Body of pancreas (tissue), 4 donors: ENCODE data around the gene AP5B1. TPM values are rescaled to one million over a fixed set of nuclear protein-coding genes. Genes with fewer than 3 reads are reported as not detected.
"Not testable (repeated sequence)": the region's sequence is repeated elsewhere in the genome, so short reads cannot be mapped to it uniquely, and the experiment has no call there.

ENCODE experiments used
- ATAC-seq: fragments of 150-250 bp; one replicate; pipeline ENCODE4 v1.9.1; 2016
- DNase-seq, 4 donors: peaks; one replicate each; pipeline ENCODE4 v3.0.0-alpha.2; 2019
- H3K27ac ChIP-seq, 4 donors: fragments of 200-600 bp; sonication (generic); 1 replicate in 3 of 4; 2 replicates in 1 of 4; pipeline versions ENCODE4 v1.5.1 to v1.6.1; 2016 to 2019; ENCODE audit warnings: mild to moderate bottlenecking in 1 of 4, mixed read lengths in 1 of 4, moderate library complexity in 1 of 4
- H3K27me3 ChIP-seq, 2 donors: fragments of 200-600 bp; sonication (generic); one replicate each; pipeline ENCODE4 v1.6.0; 2016; ENCODE audit warnings: mild to moderate bottlenecking in 1 of 2
- H3K36me3 ChIP-seq, 2 donors: fragments of 200-600 bp; sonication (generic); replicated peaks in 1 of 2; 2 replicates each; pipeline ENCODE4 v1.5.1; 2016; ENCODE audit warnings: low read depth in 2 of 2; ENCODE audit not compliant: insufficient read depth in 1 of 2
- H3K4me1 ChIP-seq: fragments of 200-600 bp; sonication (generic); one replicate; pipeline ENCODE4 v1.6.0; 2016
- H3K4me3 ChIP-seq, 2 donors: fragments of 200-600 bp; sonication (generic); 1 replicate in 1 of 2; 2 replicates in 1 of 2; pipeline ENCODE4 v1.5.1; 2016 to 2019
- H3K9me3 ChIP-seq, 3 donors: fragments of 200-600 bp; sonication (generic); 1 replicate in 2 of 3; 2 replicates in 1 of 3; pipeline ENCODE4 v1.5.1; 2016
- POLR2A ChIP-seq, 3 donors: fragments of 450-650 bp; IDR thresholded peaks; one replicate each; pipeline ENCODE4 v1.6.1; 2016; ENCODE audit warnings: antibody characterized with exemption in 3 of 3, mild to moderate bottlenecking in 2 of 3
- whole genome bisulfite sequencing, 2 donors: methylation state at CpG; one replicate each; pipeline ENCODE4 v1.1.5; 2017; 5-methylcytosine and 5-hydroxymethylcytosine counted together
- intact Hi-C: fragments of 100-400 bp; cut with DNase I; formaldehyde crosslinking; loops from one replicate; pipeline ENCODE4 v1.15.1; 2023
- total RNA-seq, 2 donors: library from RNA; depleted of rRNA; stranded (reverse); fragments of >200 nt; gene quantifications; one replicate each; pipeline ENCODE4 v1.1.0, GENCODE V29; 2016
- TF ChIP-seq, protein P1 (sequence below), 7 experiments: fragments of 450-650 bp in 4 of 7; fragments of 200-600 bp in 3 of 7; sonication (generic) in 3 of 7; IDR thresholded peaks; one replicate each; pipeline ENCODE4 v1.5.1; 2016 to 2019; ENCODE audit warnings: antibody characterized with exemption in 7 of 7

The AP5B1 gene
- total RNA-seq, 2 donors from 2014 or later, result 18.2 to 33.9 TPM

DNA sequence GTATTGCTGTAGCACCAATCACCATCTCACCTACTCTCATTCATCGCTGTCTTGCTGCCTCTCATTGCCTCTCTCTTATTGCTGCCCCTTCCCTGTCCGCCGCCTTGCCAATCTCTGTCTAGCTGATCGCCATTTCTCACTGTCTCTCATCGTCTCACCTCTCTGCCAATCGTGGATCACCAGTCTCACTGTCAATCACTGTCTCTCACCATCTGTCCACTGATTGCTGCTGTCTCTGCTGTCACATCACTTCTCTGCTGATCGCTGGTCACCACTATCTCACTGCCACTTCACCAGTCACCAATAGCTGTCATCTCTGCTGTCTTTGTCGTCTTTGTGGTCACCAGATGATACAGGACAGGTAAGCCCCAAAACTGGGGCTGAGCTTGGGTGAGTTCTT, 39.6 kb downstream of the AP5B1 start:
- Histone ChIP-seq H3K9me3 (no peaks in the 10 kb centered on the region), H3K4me1 (peaks cover 8% of the 10 kb centered on the region), H3K27ac (no peak overlapping the region), H3K4me3 (no peak overlapping the region), H3K27me3 (no peaks in the 10 kb centered on the region), H3K36me3 (no peaks in the 10 kb centered on the region)
- TF ChIP-seq POLR2A (IDR thresholded peaks at IDR 0.05), result no peak
- TF ChIP-seq, protein P1, sequence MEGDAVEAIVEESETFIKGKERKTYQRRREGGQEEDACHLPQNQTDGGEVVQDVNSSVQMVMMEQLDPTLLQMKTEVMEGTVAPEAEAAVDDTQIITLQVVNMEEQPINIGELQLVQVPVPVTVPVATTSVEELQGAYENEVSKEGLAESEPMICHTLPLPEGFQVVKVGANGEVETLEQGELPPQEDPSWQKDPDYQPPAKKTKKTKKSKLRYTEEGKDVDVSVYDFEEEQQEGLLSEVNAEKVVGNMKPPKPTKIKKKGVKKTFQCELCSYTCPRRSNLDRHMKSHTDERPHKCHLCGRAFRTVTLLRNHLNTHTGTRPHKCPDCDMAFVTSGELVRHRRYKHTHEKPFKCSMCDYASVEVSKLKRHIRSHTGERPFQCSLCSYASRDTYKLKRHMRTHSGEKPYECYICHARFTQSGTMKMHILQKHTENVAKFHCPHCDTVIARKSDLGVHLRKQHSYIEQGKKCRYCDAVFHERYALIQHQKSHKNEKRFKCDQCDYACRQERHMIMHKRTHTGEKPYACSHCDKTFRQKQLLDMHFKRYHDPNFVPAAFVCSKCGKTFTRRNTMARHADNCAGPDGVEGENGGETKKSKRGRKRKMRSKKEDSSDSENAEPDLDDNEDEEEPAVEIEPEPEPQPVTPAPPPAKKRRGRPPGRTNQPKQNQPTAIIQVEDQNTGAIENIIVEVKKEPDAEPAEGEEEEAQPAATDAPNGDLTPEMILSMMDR (IDR thresholded peaks at IDR 0.05), result no peak
- ATAC-seq (no peak), DNase-seq (no peak)
- intact Hi-C loops, result no loop called here
- 64 to 72% methylated on average over 8 of the region's 8 CpGs for WGBS, 2 donors

- no peaks in the 10 kb centered on the region for H3K36me3 ChIP-seq
- intact Hi-C loops, result no loop called here
- WGBS, 2 donors, result 87 to 92% methylated on average over 2 of the region's 2 CpGs
- no peak for ATAC-seq
- H3K4me1 ChIP-seq, result no peaks in the 10 kb centered on the region
- DNase-seq, result no peak
- no peaks in the 10 kb centered on the region for H3K9me3 ChIP-seq
- H3K27ac ChIP-seq, result no peak overlapping the region
- no peaks in the 10 kb centered on the region for H3K27me3 ChIP-seq
- no peak for TF ChIP-seq POLR2A (IDR thresholded peaks at IDR 0.05)
- TF ChIP-seq, protein P1 (IDR thresholded peaks at IDR 0.05), result no peak
- no peak overlapping the region for H3K4me3 ChIP-seq
Observed at GRCh38 chr11:65739022-65739421, 41.8 kb downstream of the AP5B1 start.

DNA sequence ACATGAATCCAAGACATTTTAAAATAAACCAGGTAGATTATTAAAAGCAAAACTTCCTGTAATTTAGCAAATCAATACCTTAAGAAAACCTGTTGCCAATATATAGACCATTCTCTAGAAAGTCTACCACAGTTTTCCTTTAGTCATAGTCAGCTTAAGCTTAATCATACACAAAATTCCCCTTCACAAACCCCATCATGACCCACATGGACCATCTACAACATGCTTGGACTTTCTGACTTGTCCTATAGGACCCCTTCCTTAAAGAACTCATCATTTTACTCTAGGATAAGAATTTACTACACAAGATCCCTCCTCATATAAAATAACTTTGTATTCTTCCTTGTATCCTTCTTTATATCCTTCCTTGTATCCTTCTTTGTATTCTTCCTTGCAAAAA, 44.0 kb downstream of the AP5B1 start:
- Histone ChIP-seq H3K4me3 (no peak overlapping the region), H3K9me3 (no peaks in the 10 kb centered on the region), H3K36me3 (no peaks in the 10 kb centered on the region), H3K27ac (no peak overlapping the region), H3K27me3 (no peaks in the 10 kb centered on the region), H3K4me1 (no peaks in the 10 kb centered on the region)
- intact Hi-C loops, result no loop called here
- no peak for TF ChIP-seq POLR2A (IDR thresholded peaks at IDR 0.05)
- TF ChIP-seq, protein P1 (IDR thresholded peaks at IDR 0.05), result no peak
- ATAC-seq (no peak), DNase-seq (no peak)

GRCh38 chr11:65735111-65735510, 45.7 kb downstream of the AP5B1 start:
- WGBS, 2 donors, result 75 to 78% methylated on average over 4 of the region's 4 CpGs
- H3K4me3 ChIP-seq, H3K27ac ChIP-seq, H3K36me3 ChIP-seq, H3K4me1 ChIP-seq, DNase-seq, ATAC-seq, H3K9me3 ChIP-seq, H3K27me3 ChIP-seq, intact Hi-C loops: not testable (repeated sequence)

DNA sequence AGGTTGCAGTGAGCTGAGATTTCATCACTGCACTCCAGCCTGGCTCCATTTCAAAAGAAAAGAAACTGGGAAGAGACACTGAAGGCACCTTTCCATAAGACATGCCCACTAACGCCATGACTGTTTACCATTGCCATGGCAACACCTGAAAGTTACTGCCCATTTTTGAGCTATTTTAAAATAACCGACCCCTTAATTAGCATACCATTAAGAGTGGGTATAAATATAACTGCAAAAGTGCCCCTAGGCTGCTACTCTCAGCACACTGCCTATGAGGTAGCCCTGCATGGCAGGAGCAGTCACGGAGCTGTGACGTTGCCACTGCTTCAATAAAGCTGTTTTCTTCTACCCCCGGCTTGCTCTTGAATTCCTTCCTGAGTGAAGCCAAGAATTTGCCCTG, 50.3 kb downstream of the AP5B1 start:
- no peak overlapping the region for H3K4me3 ChIP-seq
- intact Hi-C loops, result no loop called here
- no peak overlapping the region for H3K27ac ChIP-seq
- DNase-seq, result no peak
- H3K27me3 ChIP-seq, result no peaks in the 10 kb centered on the region
- no peaks in the 10 kb centered on the region for H3K4me1 ChIP-seq
- ATAC-seq, result no peak
- TF ChIP-seq, protein P1 (IDR thresholded peaks at IDR 0.05), result no peak
- no peak for TF ChIP-seq POLR2A (IDR thresholded peaks at IDR 0.05)
- no peaks in the 10 kb centered on the region for H3K9me3 ChIP-seq
- 50 to 54% methylated on average over 5 of the region's 5 CpGs for WGBS, 2 donors
- no peaks in the 10 kb centered on the region for H3K36me3 ChIP-seq
